HG03159 (cell line): ENCODE results near the gene RAB25.
A peak's percentile ranks its signal among the peaks of the same experiment; 100 is the strongest.
"Not testable (repeated sequence)": the region's sequence is repeated elsewhere in the genome, so short reads cannot be mapped to it uniquely, and the experiment has no call there.

Experiments used
- ATAC-seq: cut with Tn5 transposase; IDR thresholded peaks from one replicate; pipeline ENCODE4 v1.9.1; 2021; ENCODE audit warnings: mild to moderate bottlenecking, moderate library complexity; ENCODE audit not compliant: unreplicated experiment

The RAB25 gene

DNA sequence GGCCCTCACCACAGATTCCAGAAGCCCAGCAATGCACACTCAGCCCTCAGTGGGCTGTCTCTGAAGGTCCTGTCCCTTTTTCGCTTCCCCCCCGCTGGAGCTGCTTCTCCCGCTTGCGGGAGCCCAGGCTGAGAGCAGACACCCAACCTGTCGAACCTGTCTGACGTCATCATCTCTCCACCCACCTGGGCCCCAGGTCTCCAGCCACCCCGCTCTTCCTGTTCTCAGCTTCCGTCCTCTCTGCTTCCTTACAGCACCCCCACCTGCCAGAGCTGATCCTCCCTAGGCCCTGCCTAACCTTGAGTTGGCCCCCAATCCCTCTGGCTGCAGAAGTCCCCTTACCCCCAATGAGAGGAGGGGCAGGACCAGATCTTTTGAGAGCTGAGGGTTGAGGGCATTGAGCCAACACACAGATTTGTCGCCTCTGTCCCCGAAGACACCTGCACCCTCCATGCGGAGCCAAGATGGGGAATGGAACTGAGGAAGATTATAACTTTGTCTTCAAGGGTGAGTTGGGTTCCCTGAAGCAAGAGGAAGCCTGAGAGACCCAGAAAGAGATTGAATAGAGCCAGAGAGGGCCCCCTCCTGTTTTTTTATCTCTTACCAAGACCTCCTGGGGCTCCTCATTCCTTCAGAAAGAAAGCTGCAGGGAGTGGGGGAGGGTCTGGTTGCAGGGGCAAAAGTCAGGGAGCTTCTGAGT is at the start of gene RAB25:
Gene RAB25, plus strand, starts transcription at position 224 of the 700 bp plus-strand sequence. Its CDS starts 241 bp downstream, at position 465.
- no peak for ATAC-seq

DNA sequence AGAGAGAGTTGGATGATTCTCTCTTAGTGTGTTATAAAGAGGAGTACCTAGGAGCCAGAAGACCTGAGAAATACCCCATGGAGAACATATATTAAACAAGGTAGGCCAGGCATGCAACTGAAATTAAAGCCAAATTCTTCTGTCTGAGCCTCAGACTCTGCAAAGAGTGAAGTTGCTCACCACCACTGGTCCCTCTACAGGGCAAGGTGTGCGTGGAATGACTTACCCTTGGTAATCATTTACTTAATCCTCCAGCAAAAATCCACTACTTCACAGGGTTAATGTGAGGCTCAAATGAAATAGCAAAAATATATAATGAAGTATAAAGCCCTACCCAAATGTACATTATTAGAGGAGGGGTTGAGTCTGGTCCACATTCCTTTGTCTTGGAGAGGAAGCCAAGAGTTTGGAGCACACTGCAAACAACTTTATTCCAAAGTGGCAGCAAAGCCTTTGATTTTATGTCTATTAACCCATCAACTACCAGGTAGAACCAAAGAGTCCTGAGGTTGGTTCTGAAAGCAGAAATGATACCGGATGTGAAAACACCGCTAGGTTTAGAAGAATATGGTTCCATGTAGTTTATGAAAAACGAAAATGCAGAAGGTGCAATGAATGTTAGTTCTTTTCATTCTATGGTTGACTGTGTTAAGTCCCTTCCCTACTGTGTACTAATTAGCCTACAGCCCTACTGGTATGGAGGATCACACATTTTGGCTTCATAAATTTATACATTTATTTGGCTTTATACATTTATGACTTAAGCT is 48.7 kb upstream of the RAB25 start:
- peak; percentile 78 for ATAC-seq

DNA sequence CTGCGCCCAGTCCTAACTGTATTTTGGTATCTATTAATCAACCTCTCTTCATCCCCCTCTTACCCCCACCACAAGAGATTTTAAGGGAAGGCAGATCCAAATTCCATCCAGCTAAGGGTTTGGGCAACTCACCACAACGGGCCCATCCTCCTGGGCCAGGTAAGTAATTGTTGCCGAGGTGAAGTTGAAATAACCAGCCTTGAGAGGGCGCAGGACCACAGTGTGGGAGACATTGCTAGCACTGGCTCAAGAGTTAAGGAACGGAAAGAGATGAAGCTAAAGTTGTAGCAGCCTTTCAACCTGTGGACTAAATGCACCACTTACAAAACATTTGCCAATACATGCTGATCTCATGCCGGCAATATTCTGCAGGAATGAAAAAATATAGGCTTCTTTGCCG is 46.1 kb upstream of the RAB25 start:
- ATAC-seq = no peak

DNA sequence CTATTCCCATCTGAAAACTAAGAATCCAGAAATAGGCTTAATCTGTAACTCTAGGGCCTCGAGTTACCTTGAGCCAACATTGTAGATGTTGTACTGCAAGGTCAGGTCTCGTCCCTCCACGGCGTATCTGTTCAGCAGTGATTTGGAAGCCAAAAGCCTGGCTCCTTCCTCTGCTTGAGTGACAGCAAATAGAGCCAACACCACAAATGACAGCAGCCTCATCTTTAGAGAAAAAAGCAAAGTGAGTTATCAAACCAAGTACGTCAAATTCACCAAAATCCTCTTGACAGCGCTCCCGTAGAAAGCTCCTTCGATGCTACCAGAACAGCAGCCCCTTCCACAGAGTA is 41.0 kb upstream of the RAB25 start:
- ATAC-seq = no peak

DNA sequence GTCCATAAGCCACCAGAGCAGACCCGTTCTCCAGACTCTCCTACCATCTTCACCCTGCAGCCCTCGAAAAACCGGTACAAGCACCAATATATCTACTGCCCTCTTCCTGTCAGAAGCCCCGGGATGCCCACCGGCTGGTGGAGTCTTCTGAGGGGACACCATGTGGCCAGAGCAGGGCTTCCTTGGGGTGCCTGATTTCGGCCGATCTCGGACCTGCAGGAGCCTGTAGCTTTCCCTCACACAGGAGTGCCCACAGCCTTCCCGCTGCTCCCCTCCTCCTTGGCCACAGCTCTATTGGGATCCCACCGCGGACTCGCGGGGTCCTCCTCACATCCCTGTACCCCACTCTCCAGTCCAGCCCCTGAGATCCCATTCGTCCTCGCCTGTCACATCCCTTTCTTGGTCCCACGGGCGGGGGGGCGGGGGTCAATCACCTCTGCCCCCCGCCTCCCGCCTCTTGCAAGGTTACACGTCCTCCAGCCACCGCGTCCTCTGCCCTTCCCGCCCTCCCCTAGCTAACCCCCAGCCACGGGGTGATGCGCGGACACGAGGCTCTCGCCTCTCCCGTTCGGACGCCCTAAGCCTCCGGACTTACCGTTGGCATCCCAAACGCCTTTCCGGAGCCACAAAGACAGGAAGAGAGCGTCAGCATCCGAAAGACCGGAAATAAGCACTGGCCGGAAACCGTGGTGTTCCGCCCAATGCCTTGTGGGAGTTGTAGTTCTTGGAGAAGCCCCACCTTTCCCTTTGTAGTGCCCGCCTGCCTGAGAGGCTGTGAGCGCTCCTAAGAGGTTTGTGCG is 40.5 kb upstream of the RAB25 start, which contains the start of gene SSR2:
Gene SSR2, minus strand, starts transcription at position 659 of the 800 bp plus-strand sequence. CDS start 784 bp downstream, outside the sequence.
- ATAC-seq = peak; percentile 95

DNA sequence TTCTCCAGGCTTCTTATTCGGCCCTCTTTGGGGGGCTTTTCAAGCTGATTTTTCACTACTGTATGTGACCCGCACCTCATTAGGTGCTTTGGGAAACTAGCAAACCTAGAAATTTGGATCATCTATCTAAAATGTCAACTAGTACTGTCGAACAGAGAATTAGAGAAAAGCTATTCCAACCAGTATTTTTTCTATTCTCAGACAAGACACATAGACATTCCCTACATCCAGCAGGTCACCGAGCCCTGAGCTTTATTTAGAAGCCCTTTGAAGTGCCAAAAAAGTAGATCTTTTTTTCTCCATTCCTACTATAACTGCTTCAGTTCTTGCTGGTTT is 39.9 kb upstream of the RAB25 start:
- ATAC-seq = no peak

DNA sequence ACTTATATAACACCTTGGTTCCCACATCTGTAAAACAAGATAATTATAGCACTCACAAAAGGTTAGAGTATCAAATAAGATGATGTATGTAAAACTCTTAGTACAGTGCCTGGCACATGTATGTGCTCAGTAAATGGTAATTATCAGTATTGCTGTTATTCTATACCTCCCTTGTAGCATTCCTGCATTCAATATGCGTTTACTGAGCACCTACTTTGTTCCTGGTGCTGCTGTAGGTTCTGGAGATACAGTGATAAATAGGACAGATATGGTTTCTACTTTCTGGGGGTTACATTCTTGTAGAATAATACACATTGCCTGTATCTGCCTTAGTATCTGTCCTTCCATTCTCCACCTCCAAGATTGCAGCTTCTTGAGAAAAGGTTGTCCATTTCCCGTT is 39.0 kb upstream of the RAB25 start:
- no peak for ATAC-seq

DNA sequence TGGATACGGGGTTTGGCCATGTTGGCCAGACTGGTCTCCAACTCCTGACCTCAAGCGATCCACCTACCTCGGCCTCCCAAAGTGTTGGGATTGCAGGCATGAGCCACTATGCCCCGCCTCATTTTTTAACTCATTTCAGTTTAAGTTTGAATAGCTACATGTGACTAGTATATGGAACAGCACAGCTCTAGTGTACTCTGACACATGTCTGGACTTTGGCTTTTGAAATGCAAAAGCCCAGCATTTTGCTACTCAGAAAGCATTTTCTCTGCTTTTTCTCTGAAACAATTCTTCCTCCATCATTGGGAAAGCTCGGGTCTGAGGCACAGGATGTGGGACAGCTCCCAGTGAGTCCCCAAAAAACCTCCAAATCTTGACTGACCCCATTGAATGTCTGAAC is 36.2 kb upstream of the RAB25 start:
- ATAC-seq = no peak

DNA sequence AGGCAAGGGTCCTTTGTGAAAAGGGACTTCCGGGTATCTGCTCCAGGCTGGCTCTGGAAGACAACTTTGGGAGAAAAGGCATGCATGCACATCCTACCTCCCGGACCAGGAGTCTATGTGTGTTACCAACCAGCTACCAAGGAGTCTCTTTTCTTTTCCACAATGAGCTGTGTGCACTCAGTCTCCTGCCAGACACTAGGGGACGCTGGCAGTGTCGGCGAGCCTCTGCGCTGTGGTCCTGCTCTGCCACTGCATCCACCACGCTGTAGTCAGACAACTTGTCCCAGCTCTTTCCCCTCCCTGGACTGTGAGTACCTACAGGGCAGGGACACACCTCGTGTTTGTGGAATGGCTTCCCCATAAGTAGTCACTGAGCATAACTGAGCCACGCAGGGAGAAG is 35.1 kb upstream of the RAB25 start:
- no peak for ATAC-seq

DNA sequence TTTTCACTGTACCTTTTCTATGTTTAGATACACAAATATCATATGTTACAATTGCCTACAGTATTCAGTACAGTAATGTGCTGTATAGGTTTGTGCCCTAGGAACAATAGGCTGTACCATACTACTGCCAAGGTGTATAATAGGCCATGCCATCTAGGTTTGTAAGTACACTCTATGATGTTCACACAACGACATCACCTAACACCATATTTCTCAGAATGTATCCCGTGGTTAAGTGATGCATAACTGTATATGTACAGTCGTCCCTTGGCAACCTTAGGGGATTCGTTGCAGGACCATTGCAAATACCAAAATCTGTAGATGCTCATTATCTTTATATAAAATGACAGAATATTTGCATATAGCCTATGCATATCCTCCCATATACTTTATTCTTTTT is 34.4 kb upstream of the RAB25 start:
- no peak for ATAC-seq

DNA sequence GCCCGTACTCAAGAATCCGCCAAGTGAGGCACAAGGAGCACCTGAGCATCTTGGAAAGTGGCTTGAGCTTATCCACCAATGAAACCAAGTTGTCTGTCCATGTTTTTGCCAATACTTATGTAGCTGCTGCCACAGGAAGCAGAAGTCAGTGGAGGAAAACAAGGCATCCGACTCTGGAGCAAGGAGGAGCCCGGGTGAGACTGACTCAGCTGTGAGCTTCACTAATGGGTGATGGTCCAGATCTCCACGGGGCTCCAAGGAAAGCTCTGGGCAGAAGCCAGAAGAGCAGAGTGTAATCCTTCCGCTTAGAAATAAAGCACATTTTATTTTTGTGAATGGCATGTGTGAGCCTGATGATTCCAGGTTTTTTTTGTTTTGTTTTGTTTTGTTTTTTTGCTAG is 27.9 kb upstream of the RAB25 start:
- ATAC-seq = no peak

DNA sequence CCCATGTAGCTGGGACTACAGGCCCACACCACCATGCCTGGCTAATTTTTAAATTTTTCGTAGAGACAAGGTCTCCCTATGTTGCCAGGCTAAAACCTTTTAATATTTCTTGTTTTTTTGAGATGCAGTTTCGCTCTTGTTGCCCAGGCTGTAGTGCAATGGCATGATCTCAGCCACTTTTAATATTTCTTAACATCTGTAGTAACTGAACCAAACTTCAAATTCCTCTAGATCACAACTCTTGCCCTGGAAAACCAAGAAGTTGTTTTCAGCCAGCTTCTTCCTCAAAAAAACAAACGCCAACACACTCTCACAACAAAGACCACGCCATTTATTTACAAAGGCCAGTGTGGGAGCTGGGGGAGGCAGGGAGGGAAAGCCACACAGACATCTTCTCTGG is 26.0 kb upstream of the RAB25 start:
- ATAC-seq = not testable (repeated sequence)

DNA sequence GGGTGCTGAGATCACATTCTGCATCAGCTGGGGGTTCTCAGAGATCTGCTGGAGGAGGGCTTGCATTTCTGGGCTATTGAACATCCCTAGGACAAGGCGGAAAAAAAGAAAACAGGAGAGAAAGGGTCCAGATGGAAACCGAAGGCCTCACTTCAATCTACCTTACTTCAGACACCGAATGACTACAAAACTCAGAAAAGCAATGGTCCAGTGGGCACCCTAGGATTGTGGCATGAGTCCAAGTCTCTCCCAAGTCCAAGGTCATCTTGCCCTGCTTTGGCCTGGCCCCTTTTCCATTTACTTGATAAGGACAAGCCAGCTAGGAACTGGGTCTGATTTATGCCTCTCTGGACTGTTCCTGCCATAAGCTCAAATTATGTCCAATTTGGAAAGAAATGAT is 18.1 kb upstream of the RAB25 start:
- no peak for ATAC-seq

DNA sequence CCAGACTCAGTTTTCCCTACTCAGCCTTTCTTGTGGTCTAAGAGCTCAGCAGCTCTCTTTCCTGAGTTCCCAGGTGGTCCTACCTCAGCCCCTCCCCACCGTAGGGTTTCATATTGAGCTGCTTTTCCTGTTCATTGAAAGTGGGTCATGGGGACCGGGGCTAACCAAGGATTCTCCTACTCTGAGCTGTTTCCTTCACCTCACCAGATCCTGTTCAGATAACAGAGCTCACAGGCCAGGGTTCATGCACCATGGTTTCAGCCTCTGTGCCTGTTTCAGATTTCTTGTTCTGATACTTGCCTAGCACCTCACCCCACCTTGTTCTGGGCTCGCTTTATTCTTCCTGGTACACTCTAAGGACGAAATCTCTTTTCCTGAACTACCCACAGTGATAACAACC is 15.9 kb upstream of the RAB25 start:
- no peak for ATAC-seq

DNA sequence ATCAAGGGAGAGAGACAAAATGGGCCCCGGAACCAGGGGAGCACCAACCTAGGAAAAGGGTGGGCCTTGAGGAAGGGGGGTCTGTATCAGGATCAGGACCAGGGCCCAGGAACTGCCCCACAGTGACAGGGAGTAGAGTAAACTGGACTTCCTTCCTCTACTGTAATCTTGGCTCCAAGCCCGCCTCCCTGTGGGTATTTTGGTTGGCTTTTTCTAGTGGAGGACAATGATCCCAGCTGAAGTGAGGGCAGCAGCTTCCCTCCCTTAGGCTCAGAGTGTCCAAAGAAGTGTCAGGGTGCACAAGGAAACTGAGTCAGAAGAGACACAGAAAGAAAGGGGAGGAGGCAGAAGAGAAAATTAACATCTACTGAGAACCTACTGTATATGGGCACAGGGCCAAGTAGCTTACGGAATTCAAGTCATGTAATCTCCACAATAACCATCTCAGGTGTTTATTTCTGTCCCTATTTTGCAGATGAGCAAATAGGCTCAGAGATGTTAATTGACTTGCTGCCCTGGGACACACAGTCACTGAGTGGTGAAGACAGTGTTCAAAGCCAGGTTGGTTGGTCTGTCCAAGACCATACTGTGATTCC is 12.2 kb upstream of the RAB25 start:
- ATAC-seq = no peak

DNA sequence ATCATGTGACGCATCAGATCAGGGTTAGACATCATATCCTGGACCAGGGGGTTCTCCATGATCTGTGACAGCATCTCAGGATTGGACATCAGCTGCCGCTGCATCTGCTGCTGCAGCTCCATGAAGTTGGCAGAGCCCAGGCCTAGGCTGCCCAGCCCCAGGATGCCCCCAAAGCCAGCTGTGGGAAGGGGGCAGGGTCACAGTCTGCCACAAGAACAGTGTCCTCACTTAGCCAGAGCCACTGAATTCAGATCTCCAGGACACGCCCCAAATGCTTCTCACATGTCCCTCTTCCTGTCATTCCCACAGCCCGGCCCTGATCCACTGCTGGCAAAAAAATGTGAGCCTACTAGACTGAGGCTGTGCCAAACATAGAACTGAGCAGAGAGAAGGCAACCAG is 10.6 kb upstream of the RAB25 start:
- no peak for ATAC-seq

DNA sequence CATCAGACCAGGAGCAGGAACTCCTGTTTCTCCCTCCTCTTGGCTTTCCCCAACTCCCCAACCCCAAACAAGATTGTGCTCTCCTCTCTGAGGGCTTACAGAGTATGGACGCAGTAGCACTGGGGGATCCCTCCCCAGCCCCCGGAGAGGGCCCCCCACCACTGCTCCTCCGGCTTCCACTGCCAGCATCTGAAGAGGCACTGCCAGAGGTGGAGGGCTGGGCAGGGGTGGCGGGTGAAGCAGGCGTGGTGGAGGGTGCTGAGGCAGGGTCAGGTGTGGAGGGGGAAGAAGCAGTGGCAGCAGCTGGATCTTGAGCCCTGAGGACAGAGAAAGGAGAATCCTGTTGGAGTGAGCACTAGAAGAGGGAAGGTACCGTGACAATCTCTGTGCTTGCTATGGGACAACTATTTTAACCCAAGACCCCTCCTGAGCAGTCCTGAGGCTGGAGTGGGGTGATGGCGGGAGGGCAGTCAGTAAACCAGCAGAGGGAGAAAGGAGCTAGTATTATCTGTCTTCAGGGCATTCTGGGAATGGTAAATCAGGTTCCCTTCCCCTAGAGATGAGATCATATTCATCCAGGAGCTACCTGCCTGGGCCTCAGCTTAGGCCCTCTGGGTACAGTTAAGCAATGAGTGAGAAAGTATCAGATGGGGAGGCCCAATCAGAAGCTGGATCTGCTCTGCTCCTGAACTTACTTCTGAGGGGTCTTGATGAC is 9.8 kb upstream of the RAB25 start:
- ATAC-seq = no peak

DNA sequence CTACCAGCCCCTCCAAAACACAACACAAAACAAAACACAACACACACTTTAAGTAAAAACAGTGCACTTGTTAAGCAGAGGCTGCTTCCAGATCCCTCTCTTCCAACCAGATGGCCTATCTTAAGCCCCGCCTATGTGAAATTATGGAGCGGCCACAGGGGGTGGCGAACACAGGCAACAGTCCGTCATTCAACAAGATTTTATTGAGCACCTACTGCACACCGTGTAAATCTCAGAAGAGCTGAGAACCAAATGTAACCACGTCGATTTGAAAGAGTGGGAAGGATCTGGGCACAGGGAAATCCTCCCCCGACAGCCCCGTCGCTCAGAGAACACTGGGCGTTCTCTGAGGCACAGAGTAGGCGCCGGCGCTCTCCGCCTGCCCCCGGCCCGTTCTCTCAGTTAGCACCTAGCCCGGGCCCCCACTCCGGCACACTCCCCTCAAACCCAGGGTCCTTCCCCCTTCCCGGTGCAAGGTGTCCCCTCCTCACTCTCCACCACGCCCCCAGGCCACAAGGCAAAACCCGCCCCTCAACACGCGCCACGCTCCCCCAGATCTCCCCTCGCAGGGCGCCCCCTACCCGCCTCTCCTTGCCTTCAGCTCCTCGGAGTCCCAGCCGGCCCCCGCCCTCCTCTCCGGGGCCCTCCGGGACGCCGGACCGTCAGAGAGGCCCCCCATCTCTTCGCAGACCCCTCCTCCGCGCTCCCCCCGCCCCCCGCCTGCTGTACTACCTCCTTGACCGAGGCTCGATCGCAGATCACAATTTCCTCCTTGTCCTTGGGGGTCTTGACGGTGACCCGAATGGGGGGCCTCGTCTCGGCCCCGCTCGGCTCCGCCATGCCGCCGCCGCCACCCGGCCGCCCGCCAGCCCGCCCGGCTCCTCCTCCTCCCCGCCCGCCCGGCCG is 7.8 kb upstream of the RAB25 start:
- ATAC-seq = no peak

DNA sequence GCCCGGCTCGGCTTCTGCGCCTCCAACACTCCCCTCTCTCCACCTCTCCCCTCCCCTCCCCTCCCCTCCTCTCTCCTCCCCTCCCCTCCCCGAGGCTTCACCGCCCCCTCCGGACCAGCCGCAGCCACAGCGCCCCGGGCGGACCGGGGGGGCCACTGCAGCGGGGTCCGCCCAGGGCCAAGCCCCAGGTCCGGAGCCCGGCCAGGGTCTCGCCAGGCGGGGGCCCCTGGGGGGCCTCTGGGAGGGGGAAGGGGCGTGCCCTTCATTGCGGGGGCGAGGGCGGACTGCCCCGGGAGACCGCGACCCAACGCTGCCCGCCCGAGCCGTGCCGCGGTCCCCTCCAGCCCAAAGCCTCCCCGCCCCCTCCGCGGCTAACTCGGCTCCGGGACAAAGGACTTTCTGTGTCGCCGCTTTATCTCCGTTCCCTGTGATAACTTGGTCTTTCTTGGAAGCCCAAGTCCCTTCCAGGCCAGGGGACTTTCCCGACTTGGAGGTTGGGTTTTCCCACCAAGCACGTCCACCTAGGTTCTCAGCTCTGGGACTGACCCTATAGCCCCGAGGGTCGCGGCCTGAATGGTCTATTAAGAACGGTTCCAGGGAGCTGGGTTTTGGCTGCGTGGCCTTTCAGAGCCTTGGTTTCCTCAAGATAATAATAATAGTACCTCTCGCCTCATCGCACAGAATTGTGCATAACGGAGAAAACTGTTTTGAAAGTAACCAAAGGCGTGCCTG is 7.0 kb upstream of the RAB25 start, which contains the start of gene UBQLN4:
Gene UBQLN4, minus strand, starts transcription at position 31 of the 732 bp plus-strand sequence. CDS start 97 bp downstream, outside the sequence.
- peak; percentile 37 for ATAC-seq
